Neuronal stem cell (in vitro differentiated cells): Measurements from ENCODE around the gene DAB2.

ENCODE experiments used
- DNase-seq: peaks from one replicate; pipeline ENCODE4 v3.0.0-alpha.2; 2013; ENCODE audit warnings: low spot score
- H2AFZ ChIP-seq: one replicate; pipeline ENCODE4 v1.6.1; 2013; ENCODE audit warnings: mild to moderate bottlenecking, low read length, inconsistent platforms
- H2AK5ac ChIP-seq: 2 replicates; pipeline ENCODE4 v1.6.1; 2013; ENCODE audit warnings: low read depth, mild to moderate bottlenecking, inconsistent platforms, low read length, moderate library complexity, mixed read lengths
- H2BK120ac ChIP-seq: 2 replicates; pipeline ENCODE4 v1.6.1; 2013; ENCODE audit warnings: low read depth, mild to moderate bottlenecking, inconsistent platforms, low read length, moderate library complexity, mixed read lengths
- H2BK12ac ChIP-seq: one replicate; pipeline ENCODE4 v1.6.1; 2013; ENCODE audit warnings: low read length, inconsistent platforms
- H2BK15ac ChIP-seq: 2 replicates; pipeline ENCODE4 v1.6.1; 2013; ENCODE audit warnings: mild to moderate bottlenecking, low read length, inconsistent platforms, mixed read lengths
- H2BK5ac ChIP-seq: one replicate; pipeline ENCODE4 v1.6.1; 2013; ENCODE audit warnings: inconsistent platforms, mild to moderate bottlenecking, low read length, moderate library complexity
- H3K14ac ChIP-seq: one replicate; pipeline ENCODE4 v1.6.1; 2013; ENCODE audit warnings: low read length, inconsistent platforms
- H3K18ac ChIP-seq: 2 replicates; pipeline ENCODE4 v1.6.1; 2013; ENCODE audit warnings: low read length, inconsistent platforms
- H3K23ac ChIP-seq: 2 replicates; pipeline ENCODE4 v1.6.1; 2013; ENCODE audit warnings: low read depth, mild to moderate bottlenecking, mixed read lengths, low read length, inconsistent platforms; ENCODE audit not compliant: poor library complexity
- H3K27ac ChIP-seq: replicated peaks from 3 replicates; pipeline ENCODE4 v1.5.1; 2013; ENCODE audit warnings: low read length, inconsistent platforms
- H3K27me3 ChIP-seq, 3 experiments: 2 replicates each; pipeline ENCODE4 v1.6.1; 2013; ENCODE audit warnings: low read length in 3 of 3, mild to moderate bottlenecking in 2 of 3, inconsistent platforms in 1 of 3, low read depth in 1 of 3, mixed read lengths in 1 of 3, moderate library complexity in 1 of 3; ENCODE audit not compliant: control insufficient read depth in 3 of 3, insufficient read depth in 3 of 3
- H3K36me3 ChIP-seq, 2 donors: replicated peaks in 1 of 2; 2 replicates each; pipeline ENCODE4 v1.6.1; 2013; ENCODE audit warnings: low read length in 2 of 2; ENCODE audit not compliant: control insufficient read depth in 2 of 2, insufficient read depth in 2 of 2
- H3K4ac ChIP-seq: 2 replicates; pipeline ENCODE4 v1.6.1; 2013; ENCODE audit warnings: inconsistent platforms, mild to moderate bottlenecking, low read length, moderate library complexity
- H3K4me1 ChIP-seq, 2 donors: 1 replicate in 1 of 2; 2 replicates in 1 of 2; pipeline ENCODE4 v1.6.1; 2013; ENCODE audit warnings: low read length in 2 of 2, low read depth in 1 of 2; ENCODE audit not compliant: control insufficient read depth in 2 of 2, insufficient read depth in 1 of 2
- H3K4me2 ChIP-seq: one replicate; pipeline ENCODE4 v1.6.1; 2013; ENCODE audit warnings: mild to moderate bottlenecking, low read length, inconsistent platforms; ENCODE audit not compliant: insufficient read depth, poor library complexity, severe bottlenecking
- H3K4me3 ChIP-seq, 2 donors: 2 replicates each; pipeline ENCODE4 v1.5.1; 2013; ENCODE audit warnings: low read length in 2 of 2, mild to moderate bottlenecking in 2 of 2, inconsistent platforms in 1 of 2, moderate library complexity in 1 of 2
- H3K79me1 ChIP-seq: one replicate; pipeline ENCODE4 v1.6.1; 2013; ENCODE audit warnings: low read depth, mild to moderate bottlenecking, inconsistent platforms, low read length, moderate library complexity
- H3K9ac ChIP-seq: one replicate; pipeline ENCODE4 v1.6.1; 2013; ENCODE audit warnings: mild to moderate bottlenecking, low read depth, low read length, inconsistent platforms; ENCODE audit not compliant: poor library complexity
- H3K9me3 ChIP-seq, 2 donors: replicated peaks in 1 of 2; 2 replicates each; pipeline versions ENCODE3 to v1.6.1; 2013; ENCODE audit warnings: low read length in 2 of 2, mild to moderate bottlenecking in 2 of 2, inconsistent platforms in 1 of 2, low read depth in 1 of 2, mixed read lengths in 1 of 2, moderate library complexity in 1 of 2; ENCODE audit not compliant: control insufficient read depth in 2 of 2, insufficient read depth in 1 of 2
- H4K8ac ChIP-seq: one replicate; pipeline ENCODE4 v1.6.1; 2013; ENCODE audit warnings: low read depth, mild to moderate bottlenecking, inconsistent platforms, low read length, moderate library complexity
- H4K91ac ChIP-seq: one replicate; pipeline ENCODE4 v1.6.1; 2013; ENCODE audit warnings: low read length, low read depth, mild to moderate bottlenecking, inconsistent platforms; ENCODE audit not compliant: poor library complexity
- WGBS, 2 donors: extraction: QIAGEN DNeasy Blood & Tissue Kit; methylation state at CpG; one replicate each; pipeline ENCODE4 v1.1.7; 2013; ENCODE audit warnings: missing lambda C conversion rate in 2 of 2, mixed read lengths in 1 of 2; ENCODE audit not compliant: insufficient read length in 2 of 2, insufficient replicate concordance in 1 of 2; ENCODE audit errors: extremely low coverage in 2 of 2; 5-methylcytosine and 5-hydroxymethylcytosine counted together

DAB2 gene

DNA sequence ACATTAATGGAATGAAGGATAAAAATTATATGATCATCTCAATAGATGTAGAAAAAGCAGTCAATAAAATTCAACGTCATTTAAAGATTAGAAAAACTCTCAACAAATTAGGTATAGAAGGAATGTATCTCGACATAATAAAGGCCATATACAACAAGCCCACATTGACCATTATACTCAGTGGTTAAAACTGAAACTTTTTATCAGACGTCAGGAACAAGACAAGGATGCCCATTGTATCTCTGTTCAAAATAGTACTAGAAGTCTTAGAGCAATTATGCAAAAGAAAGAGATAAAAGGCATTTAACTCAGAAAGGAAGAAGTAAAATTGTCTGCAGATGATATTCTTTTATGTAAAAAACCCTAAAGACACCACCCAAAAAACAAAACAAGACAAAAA lies 101.2 kb downstream of the DAB2 start:
- Histone ChIP-seq H2AFZ (no peak overlapping the region), H4K91ac (no peak overlapping the region), H2AK5ac (no peak overlapping the region), H2BK12ac (no peak overlapping the region), H3K4ac (no peak overlapping the region), H3K9ac (no peak overlapping the region), H2BK5ac (no peak overlapping the region), H4K8ac (no peak overlapping the region), H3K27ac (no peak overlapping the region), H3K4me3 (no peak overlapping the region), H3K14ac (no peak overlapping the region), H3K4me1 (no peaks in the 10 kb centered on the region), H3K23ac (no peak overlapping the region), H3K9me3 (no peaks in the 10 kb centered on the region), H3K4me2 (no peak overlapping the region), H3K18ac (no peak overlapping the region), H2BK120ac (no peak overlapping the region), H3K79me1 (no peaks in the 10 kb centered on the region), H3K27me3 (no peaks in the 10 kb centered on the region), H2BK15ac (no peak overlapping the region), H3K36me3 (no peaks in the 10 kb centered on the region)
- no CpG with 5 or more reads among the region's 3 CpGs for WGBS, 2 donors
- DNase-seq = no peak
